HL-60/S4 treated with retinoic acid at 250 ng/mL for 4 days and 3 days (cell line): ENCODE data around the gene AIPL1.

Experiments used
- in situ Hi-C: fragments of 300-500 bp; cut with MboI; formaldehyde crosslinking; loops from 2 replicates; pipeline ENCODE4 v1.7.0; 2022; ENCODE audit warnings: low sequenced_read_pairs

AIPL1 gene

GRCh38 chr17:6381526-6382465 is 53.1 kb downstream of the AIPL1 start:
- in situ Hi-C loops: no loop called here

GRCh38 chr17:6380915-6381438 is 53.9 kb downstream of the AIPL1 start:
- in situ Hi-C loops: no loop called here

DNA sequence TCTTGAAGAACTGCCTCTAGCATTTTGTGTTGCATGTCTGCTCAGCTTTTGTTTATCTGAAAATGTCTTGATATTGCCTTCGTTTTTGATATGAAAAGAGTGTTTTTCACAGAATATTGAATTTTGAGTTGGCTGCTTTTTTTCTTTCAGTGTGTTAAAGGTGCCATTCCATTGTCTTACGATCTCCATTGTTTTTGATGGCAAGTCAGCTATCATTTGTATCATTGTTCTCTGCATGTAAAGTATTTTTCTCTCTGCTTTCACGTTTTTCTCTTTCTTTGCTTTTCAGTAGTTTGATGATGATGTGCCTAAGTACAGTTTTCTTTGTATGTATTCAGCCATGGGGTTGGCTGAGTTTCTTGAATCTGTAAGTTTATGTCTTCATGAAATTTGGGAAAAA is 57.0 kb downstream of the AIPL1 start:
- in situ Hi-C loops: no loop called here

- in situ Hi-C loops: no loop called here
Observed at GRCh38 chr17:6376931-6377361, 58.0 kb downstream of the AIPL1 start.

- in situ Hi-C loops: no loop called here
Observed at GRCh38 chr17:6374761-6375312, 60.1 kb downstream of the AIPL1 start.

GRCh38 chr17:6374271-6374691 is 60.6 kb downstream of the AIPL1 start:
- in situ Hi-C loops: no loop called here
